GM18909 (cell line): ENCODE measurements around the gene RPL9.
A peak's percentile ranks its signal among the peaks of the same experiment; 100 is the strongest.
"Not testable (repeated sequence)": the region's sequence is repeated elsewhere in the genome, so short reads cannot be mapped to it uniquely, and the experiment has no call there.

ENCODE experiments used
- ATAC-seq: cut with Tn5 transposase; IDR thresholded peaks from one replicate; pipeline ENCODE4 v1.9.1; 2021; ENCODE audit warnings: mild to moderate bottlenecking; ENCODE audit not compliant: unreplicated experiment, poor library complexity

RPL9 gene

GRCh38 chr4:39458505-39459300 is at the start of gene RPL9, which contains the start of gene LIAS:
RPL9 (minus strand) TSS chr4:39458922; CDS start chr4:39458439, 483 bp downstream.
LIAS (plus strand) TSS chr4:39459056; CDS start chr4:39459118, 62 bp downstream.
- ATAC-seq: peak; percentile 89

- ATAC-seq: no peak
Observed at GRCh38 chr4:39505581-39505980, 46.9 kb upstream of the RPL9 start.

GRCh38 chr4:39504538-39504937 is 45.8 kb upstream of the RPL9 start:
- no peak for ATAC-seq

- not testable (repeated sequence) for ATAC-seq
Observed at GRCh38 chr4:39502664-39503035, 43.9 kb upstream of the RPL9 start.

- no peak for ATAC-seq
Observed at GRCh38 chr4:39502019-39502663, 43.4 kb upstream of the RPL9 start.

- ATAC-seq: no peak
Observed at GRCh38 chr4:39498727-39499020, 40.0 kb upstream of the RPL9 start.

- ATAC-seq: no peak
Observed at GRCh38 chr4:39497909-39498726, 39.4 kb upstream of the RPL9 start.

- no peak for ATAC-seq
Observed at GRCh38 chr4:39495446-39496213, 36.9 kb upstream of the RPL9 start.

- no peak for ATAC-seq
Observed at GRCh38 chr4:39494354-39494753, 35.6 kb upstream of the RPL9 start.

GRCh38 chr4:39490322-39490721 is 31.6 kb upstream of the RPL9 start:
- no peak for ATAC-seq

GRCh38 chr4:39486221-39486804 is 27.6 kb upstream of the RPL9 start:
- ATAC-seq: no peak

- no peak for ATAC-seq
Observed at GRCh38 chr4:39484582-39485272, 26.0 kb upstream of the RPL9 start.

GRCh38 chr4:39480902-39481695 is 22.4 kb upstream of the RPL9 start:
- no peak for ATAC-seq

GRCh38 chr4:39480251-39480650 is 21.5 kb upstream of the RPL9 start:
- no peak for ATAC-seq

- no peak for ATAC-seq
Observed at GRCh38 chr4:39476187-39476895, 17.6 kb upstream of the RPL9 start.

GRCh38 chr4:39472396-39472795 is 13.7 kb upstream of the RPL9 start:
- no peak for ATAC-seq

GRCh38 chr4:39470402-39470801 is 11.7 kb upstream of the RPL9 start:
- ATAC-seq: no peak

GRCh38 chr4:39469429-39470077 is 10.8 kb upstream of the RPL9 start:
- peak; percentile 77 for ATAC-seq
